T-helper 2 cell treated with Interferon-gamma antibody and Interleukin-4, amounts not matched to agents 5 μg/mL and 100 μg/mL, for 36 hours (primary cell): ENCODE results near the gene ADRA2B.
"Not testable (repeated sequence)": the region's sequence is repeated elsewhere in the genome, so short reads cannot be mapped to it uniquely, and the experiment has no call there.

Experiments used
- DNase-seq: peaks from one replicate; pipeline ENCODE4 v3.0.0; 2021; ENCODE audit warnings: low spot score
- H3K27ac Mint-ChIP-seq: one replicate; pipeline ENCODE4 v1.8.0; 2021; ENCODE audit warnings: mild to moderate bottlenecking, mixed read lengths
- H3K27me3 Mint-ChIP-seq: one replicate; pipeline ENCODE4 v1.8.0; 2021; ENCODE audit warnings: low read depth, mixed read lengths
- H3K36me3 Mint-ChIP-seq: one replicate; pipeline ENCODE4 v1.8.0; 2021; ENCODE audit warnings: low read depth, mixed read lengths
- H3K4me1 Mint-ChIP-seq: one replicate; pipeline ENCODE4 v1.8.0; 2021; ENCODE audit warnings: low read depth, mixed read lengths
- H3K4me3 Mint-ChIP-seq: one replicate; pipeline ENCODE4 v1.8.0; 2022; ENCODE audit warnings: mild to moderate bottlenecking, moderate library complexity, mixed read lengths
- H3K9me3 Mint-ChIP-seq: one replicate; pipeline ENCODE4 v1.8.0; 2021; ENCODE audit warnings: mixed read lengths

The ADRA2B gene

GRCh38 chr2:96091711-96092572, 24.4 kb downstream of the ADRA2B start:
- no peaks in the 10 kb centered on the region for H3K9me3 Mint-ChIP-seq
- DNase-seq, result no peak
- H3K4me1 Mint-ChIP-seq, result peaks cover 4% of the 10 kb centered on the region
- H3K27me3 Mint-ChIP-seq, result peaks cover 10% of the 10 kb centered on the region
- H3K36me3 Mint-ChIP-seq, result no peaks in the 10 kb centered on the region
- H3K4me3 Mint-ChIP-seq, result no peak overlapping the region
- no peak overlapping the region for H3K27ac Mint-ChIP-seq

- no peak for DNase-seq
- no peak overlapping the region for H3K4me3 Mint-ChIP-seq
- H3K9me3 Mint-ChIP-seq, result no peaks in the 10 kb centered on the region
- no peaks in the 10 kb centered on the region for H3K36me3 Mint-ChIP-seq
- H3K27me3 Mint-ChIP-seq, result peaks cover 10% of the 10 kb centered on the region
- no peak overlapping the region for H3K27ac Mint-ChIP-seq
- peaks cover 4% of the 10 kb centered on the region for H3K4me1 Mint-ChIP-seq
These were observed 25.1 kb downstream of the ADRA2B start for GRCh38 chr2:96091141-96091710.

GRCh38 chr2:96090196-96090926, 26.0 kb downstream of the ADRA2B start:
- Mint-ChIP-seq H3K4me1 (peaks cover 4% of the 10 kb centered on the region), H3K9me3 (no peaks in the 10 kb centered on the region), H3K36me3 (no peaks in the 10 kb centered on the region), H3K27ac (no peak overlapping the region), H3K4me3 (no peak overlapping the region), H3K27me3 (peaks cover 7% of the 10 kb centered on the region)
- no peak for DNase-seq

- no peaks in the 10 kb centered on the region for H3K36me3 Mint-ChIP-seq
These were observed 26.8 kb downstream of the ADRA2B start for GRCh38 chr2:96089356-96090195.

DNA sequence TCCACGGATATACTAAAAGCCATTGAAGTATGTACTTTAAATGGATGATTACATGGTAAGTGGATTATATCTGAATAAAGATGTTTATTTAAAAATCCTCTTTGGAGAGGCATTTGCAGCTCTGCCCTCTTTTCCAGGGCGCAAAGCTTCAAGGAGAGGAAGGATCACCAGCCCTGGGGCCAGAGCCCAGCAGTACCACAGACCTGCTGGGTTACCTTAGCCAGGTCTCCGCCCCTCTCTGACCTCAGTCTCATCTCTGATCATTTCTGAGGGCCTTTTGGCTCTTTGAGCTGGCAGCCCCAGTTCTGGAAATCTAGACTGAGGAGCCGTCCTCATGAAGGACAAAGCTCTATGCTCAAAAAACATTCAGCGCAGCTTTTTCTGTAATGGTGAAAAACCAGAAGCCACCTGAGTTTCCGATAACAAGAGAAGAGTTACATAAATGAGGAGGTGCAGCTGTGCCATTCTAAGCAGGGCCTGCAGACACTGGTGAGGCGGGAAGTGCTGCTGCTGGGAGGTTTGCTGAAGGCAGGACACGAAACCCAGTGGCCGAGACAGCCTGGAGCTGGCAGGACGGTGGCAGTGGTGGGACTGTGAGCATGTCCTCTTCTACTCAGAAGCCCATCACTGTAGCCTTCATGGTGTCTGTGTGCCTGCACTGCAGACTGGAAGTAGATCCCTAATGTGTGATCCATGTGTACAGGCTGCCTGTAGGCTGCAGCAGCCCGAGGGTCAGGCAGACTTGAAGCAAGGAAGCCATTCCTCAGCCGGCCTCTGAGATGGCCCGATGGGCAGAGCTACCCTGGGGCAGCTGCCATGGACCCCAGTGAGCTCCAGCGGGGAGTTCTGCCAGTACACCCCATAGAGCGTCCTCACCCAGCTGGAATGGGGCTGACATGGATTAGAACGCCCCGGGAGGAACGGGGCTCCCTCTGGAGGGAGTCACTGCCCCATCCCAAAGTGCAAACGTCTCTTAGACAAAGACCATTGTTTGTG, 27.7 kb downstream of the ADRA2B start:
- peaks cover 4% of the 10 kb centered on the region for H3K4me1 Mint-ChIP-seq
- no peaks in the 10 kb centered on the region for H3K9me3 Mint-ChIP-seq
- H3K27ac Mint-ChIP-seq, result no peak overlapping the region
- H3K36me3 Mint-ChIP-seq, result no peaks in the 10 kb centered on the region
- no peaks in the 10 kb centered on the region for H3K27me3 Mint-ChIP-seq
- DNase-seq, result no peak
- no peak overlapping the region for H3K4me3 Mint-ChIP-seq

More at GRCh38 chr2:96089356-96090195, 26.8 kb downstream of the ADRA2B start:
- H3K27ac Mint-ChIP-seq, result no peak overlapping the region
- H3K4me3 Mint-ChIP-seq, result no peak overlapping the region
- peaks cover 5% of the 10 kb centered on the region for H3K27me3 Mint-ChIP-seq
- peaks cover 4% of the 10 kb centered on the region for H3K4me1 Mint-ChIP-seq
- H3K9me3 Mint-ChIP-seq, result no peaks in the 10 kb centered on the region
- no peak for DNase-seq

GRCh38 chr2:96087130-96087529, 29.2 kb downstream of the ADRA2B start:
- no peaks in the 10 kb centered on the region for H3K27me3 Mint-ChIP-seq
- no peaks in the 10 kb centered on the region for H3K36me3 Mint-ChIP-seq
- H3K4me1 Mint-ChIP-seq, result peaks cover 4% of the 10 kb centered on the region

DNA sequence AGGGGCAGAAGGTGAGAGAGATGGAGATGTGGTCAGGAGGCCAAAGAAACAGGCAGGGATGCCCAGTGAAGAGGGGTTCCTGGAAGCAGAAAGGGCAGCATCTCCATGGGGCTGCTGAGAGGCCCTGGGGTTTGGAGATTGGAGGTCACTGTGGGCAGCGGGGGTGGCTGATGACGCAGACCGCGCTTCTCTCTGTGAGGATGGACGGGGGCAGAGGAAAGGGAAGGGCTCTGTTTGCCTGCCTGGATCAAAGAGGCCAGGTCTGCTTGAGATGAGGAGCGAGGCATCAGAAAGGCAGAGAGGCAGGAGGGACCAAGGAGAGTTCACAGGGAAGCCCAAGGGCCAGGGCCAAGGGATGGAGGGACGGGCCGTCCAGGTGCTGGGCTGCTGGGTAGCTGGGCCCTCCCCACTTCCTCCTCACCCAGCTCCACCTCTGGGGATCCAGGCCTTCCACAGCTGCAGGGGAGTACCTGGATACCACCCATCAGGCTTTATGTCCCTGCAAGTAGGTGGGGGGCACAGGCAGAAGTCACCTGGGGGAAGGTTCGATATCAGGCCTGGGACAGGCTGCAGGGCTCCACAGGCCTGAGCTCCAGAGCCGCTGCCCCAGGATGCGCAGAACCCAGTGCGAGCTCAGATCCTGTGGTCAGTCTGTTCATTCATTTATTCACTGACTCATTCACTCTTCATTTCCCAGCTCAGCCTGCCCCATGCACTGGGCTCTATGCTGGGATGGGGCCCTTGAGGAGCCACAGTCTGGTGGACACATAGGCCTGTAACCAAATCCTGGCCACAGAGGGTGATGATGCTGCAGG, 30.6 kb downstream of the ADRA2B start:
- no peaks in the 10 kb centered on the region for H3K9me3 Mint-ChIP-seq
- no peak overlapping the region for H3K27ac Mint-ChIP-seq
- peaks cover 4% of the 10 kb centered on the region for H3K4me1 Mint-ChIP-seq
- no peak overlapping the region for H3K4me3 Mint-ChIP-seq
- no peaks in the 10 kb centered on the region for H3K27me3 Mint-ChIP-seq
- no peak for DNase-seq
- no peaks in the 10 kb centered on the region for H3K36me3 Mint-ChIP-seq

More at GRCh38 chr2:96087130-96087529, 29.2 kb downstream of the ADRA2B start:
- Mint-ChIP-seq H3K9me3 (no peaks in the 10 kb centered on the region), H3K4me3 (no peak overlapping the region), H3K27ac (no peak overlapping the region)
- no peak for DNase-seq

GRCh38 chr2:96084858-96085518, 31.4 kb downstream of the ADRA2B start:
- H3K27ac Mint-ChIP-seq, DNase-seq, H3K27me3 Mint-ChIP-seq, H3K4me3 Mint-ChIP-seq, H3K9me3 Mint-ChIP-seq, H3K4me1 Mint-ChIP-seq, H3K36me3 Mint-ChIP-seq: not testable (repeated sequence)

DNA sequence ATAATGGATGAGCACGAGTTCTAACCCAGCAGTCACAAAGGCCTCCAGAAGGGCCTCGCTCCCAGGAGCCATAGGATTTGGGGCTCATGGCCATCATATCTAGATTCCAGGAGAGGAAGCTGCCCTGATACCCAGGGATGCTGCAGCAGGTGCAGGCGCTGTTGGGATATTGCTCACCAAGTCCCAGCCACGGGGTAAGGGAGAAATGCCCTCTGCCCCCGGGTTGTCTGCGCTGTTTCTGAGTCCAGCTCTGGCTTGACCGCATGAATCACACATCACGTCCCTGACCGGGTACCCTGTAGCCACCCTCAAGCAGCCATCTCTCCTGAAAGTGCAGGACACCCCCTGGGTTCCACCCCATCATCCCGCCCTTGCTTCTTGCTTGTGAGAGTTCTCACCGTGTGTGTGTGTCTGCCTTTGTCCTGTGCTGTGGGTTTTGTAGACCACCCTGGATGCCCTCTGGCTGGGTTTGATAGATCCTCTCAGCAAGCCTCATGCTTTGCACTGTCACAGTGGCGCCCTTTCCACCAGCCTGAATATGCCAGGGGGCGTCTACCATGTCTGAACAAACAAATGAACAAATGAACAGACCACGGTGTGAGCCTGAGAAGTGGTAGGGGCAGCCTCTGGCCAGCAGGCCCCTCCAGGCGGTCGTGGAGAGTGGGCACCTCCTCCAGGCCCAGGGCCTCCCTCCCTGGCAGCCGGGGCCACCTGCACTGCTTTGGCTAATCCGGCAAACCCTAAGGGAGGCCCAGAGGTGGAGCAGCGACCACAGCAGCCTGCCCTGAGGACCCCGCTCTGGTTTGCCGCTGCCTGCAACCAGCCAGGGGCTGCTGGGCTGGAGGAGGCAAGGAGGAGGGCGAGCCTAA, 32.1 kb downstream of the ADRA2B start:
- H3K36me3 Mint-ChIP-seq, result no peaks in the 10 kb centered on the region
- no peaks in the 10 kb centered on the region for H3K9me3 Mint-ChIP-seq
- H3K27me3 Mint-ChIP-seq, result peaks cover 12% of the 10 kb centered on the region
- peaks cover 4% of the 10 kb centered on the region for H3K4me1 Mint-ChIP-seq
- no peak overlapping the region for H3K27ac Mint-ChIP-seq
- DNase-seq, result no peak
- H3K4me3 Mint-ChIP-seq, result no peak overlapping the region

DNA sequence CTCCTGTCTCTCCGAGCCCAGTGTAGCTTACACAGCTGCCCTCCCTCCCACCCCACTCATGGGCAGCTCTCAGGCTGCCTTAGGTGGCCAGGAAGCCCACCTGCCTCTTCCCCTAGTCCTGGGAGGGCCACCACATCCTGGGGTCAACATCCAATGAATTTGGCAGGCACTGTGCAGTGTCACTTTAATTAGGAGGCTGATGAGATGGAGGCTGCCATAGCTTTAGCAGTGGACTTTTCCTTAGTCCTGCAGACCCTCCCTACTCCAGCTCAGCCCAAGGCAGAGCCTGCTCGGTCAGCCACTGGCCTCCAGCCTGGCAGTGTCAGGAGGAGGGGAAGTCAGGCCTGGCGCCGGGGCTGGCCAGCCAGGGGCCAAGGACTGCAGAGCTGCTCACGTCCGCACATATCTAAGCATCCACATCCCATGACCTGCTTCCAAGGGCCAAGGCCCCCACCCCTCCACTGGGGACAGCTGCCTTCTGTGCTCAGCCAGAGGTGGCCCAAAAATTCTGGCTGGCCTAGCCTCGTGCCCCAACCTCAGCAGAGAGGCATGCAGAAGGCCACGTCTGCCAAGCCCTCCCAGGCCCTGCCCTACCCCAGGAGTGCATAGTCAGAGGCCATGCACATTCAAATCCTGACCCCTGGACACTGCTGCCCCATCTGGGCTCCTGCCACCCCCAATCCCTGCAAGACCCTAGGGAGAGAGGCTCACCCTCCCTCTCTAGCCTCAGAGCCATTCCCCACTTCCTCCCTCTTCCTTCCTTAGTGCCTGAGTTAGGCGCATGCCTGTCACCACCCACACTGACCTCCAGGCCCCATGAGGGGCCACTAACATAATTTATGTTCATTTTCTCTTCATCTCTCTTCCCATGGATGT, 33.1 kb downstream of the ADRA2B start:
- no peaks in the 10 kb centered on the region for H3K9me3 Mint-ChIP-seq
- H3K27ac Mint-ChIP-seq, result no peak overlapping the region
- H3K27me3 Mint-ChIP-seq, result peaks cover 19% of the 10 kb centered on the region
- no peaks in the 10 kb centered on the region for H3K36me3 Mint-ChIP-seq
- no peak for DNase-seq
- H3K4me1 Mint-ChIP-seq, result peaks cover 4% of the 10 kb centered on the region
- no peak overlapping the region for H3K4me3 Mint-ChIP-seq
